HEK293 (cell line): Measurements from ENCODE around the gene MRPL23.

Experiments
- CTCF ChIA-PET: fragments of 350-600 bp; formaldehyde crosslinking; extraction: SDS; loops from one replicate; lab custom pipeline; 2021; ENCODE audit warnings: antibody characterized with exemption; lab: Yijun Ruan, JAX
- POLR2A ChIA-PET: fragments of 300-600 bp; formaldehyde crosslinking; extraction: SDS; loops from one replicate; lab custom pipeline; 2020; ENCODE audit warnings: antibody characterized with exemption, inconsistent platforms; lab: Yijun Ruan, JAX
- H3K27ac ChIP-seq: fragments of 200-500 bp; sonication (Bioruptor generic); 2 replicates; pipeline ENCODE4 v1.5.1; 2014; ENCODE audit warnings: low read depth, low read length, control low read depth, inconsistent platforms; ENCODE audit errors: extremely low read depth
- H3K36me3 ChIP-seq, 2 experiments: fragments of 200-500 bp in 1 of 2; sonication (Bioruptor generic) in 1 of 2; 1 replicate in 1 of 2; 2 replicates in 1 of 2; pipeline ENCODE4 v1.5.1; 2014 to 2017; ENCODE audit warnings: inconsistent platforms in 2 of 2, low read length in 2 of 2; ENCODE audit not compliant: control insufficient read depth in 2 of 2, insufficient read depth in 1 of 2
- H3K4me1 ChIP-seq: fragments of 200-500 bp; sonication (Bioruptor generic); 2 replicates; pipeline ENCODE4 v1.5.1; 2014; ENCODE audit warnings: mild to moderate bottlenecking, low read length, inconsistent platforms; ENCODE audit not compliant: control insufficient read depth, insufficient read depth
- H3K4me3 ChIP-seq: 2 replicates; pipeline ENCODE4 v1.5.1; 2011; ENCODE audit warnings: low read depth, mild to moderate bottlenecking, control low read depth, low read length, moderate library complexity
- H3K9me3 ChIP-seq: fragments of 200-500 bp; sonication (Bioruptor generic); 2 replicates; pipeline ENCODE4 v1.5.1; 2014; ENCODE audit warnings: low read depth, low read length, inconsistent platforms; ENCODE audit not compliant: control insufficient read depth, insufficient read depth
- AEBP2 ChIP-seq: fragments of 450-650 bp; formaldehyde crosslinking; IDR thresholded peaks from 2 replicates; pipeline ENCODE4 v1.5.1; 2016; ENCODE audit warnings: missing biosample characterization, missing genetic modification characterization, borderline replicate concordance
- BCL6B ChIP-seq: fragments of 450-650 bp; formaldehyde crosslinking; IDR thresholded peaks from 2 replicates; pipeline ENCODE4 v1.5.1; 2017; ENCODE audit warnings: missing biosample characterization, missing genetic modification characterization
- HOXC10 ChIP-seq: sonication (generic); formaldehyde crosslinking; IDR thresholded peaks from 2 replicates; pipeline ENCODE4 v1.8.1; 2023; ENCODE audit warnings: mild to moderate bottlenecking, missing genetic modification reagents
- INSM2 ChIP-seq: fragments of 450-650 bp; formaldehyde crosslinking; IDR thresholded peaks from 2 replicates; pipeline ENCODE4 v1.5.1; 2016; ENCODE audit warnings: missing biosample characterization, missing genetic modification characterization
- KLF17 ChIP-seq: fragments of 450-650 bp; formaldehyde crosslinking; IDR thresholded peaks from 2 replicates; pipeline ENCODE4 v1.5.1; 2016; ENCODE audit warnings: missing biosample characterization, missing genetic modification characterization
- TCF7L2 ChIP-seq: IDR thresholded peaks from 2 replicates; pipeline ENCODE4 v1.6.1; 2011; ENCODE audit warnings: low read depth, mild to moderate bottlenecking, inconsistent platforms, low read length, moderate library complexity, borderline replicate concordance
- ZFP69B ChIP-seq: fragments of 450-650 bp; formaldehyde crosslinking; IDR thresholded peaks from 2 replicates; pipeline ENCODE4 v1.5.1; 2016; ENCODE audit warnings: missing biosample characterization, missing genetic modification characterization
- ZNF221 ChIP-seq: fragments of 450-650 bp; formaldehyde crosslinking; IDR thresholded peaks from 2 replicates; pipeline ENCODE4 v1.5.1; 2017; ENCODE audit warnings: missing biosample characterization, missing genetic modification characterization, borderline replicate concordance
- ZNF354C ChIP-seq: fragments of 450-650 bp; formaldehyde crosslinking; IDR thresholded peaks from 2 replicates; pipeline ENCODE4 v1.5.1; 2016; ENCODE audit warnings: missing biosample characterization, missing genetic modification characterization, low read depth, borderline replicate concordance
- ZNF585B ChIP-seq: fragments of 450-650 bp; formaldehyde crosslinking; IDR thresholded peaks from 2 replicates; pipeline ENCODE4 v1.5.1; 2016; ENCODE audit warnings: missing biosample characterization, missing genetic modification characterization
- ZNF639 ChIP-seq: fragments of 450-650 bp; formaldehyde crosslinking; IDR thresholded peaks from 2 replicates; pipeline ENCODE4 v1.5.1; 2016; ENCODE audit warnings: missing biosample characterization, missing genetic modification characterization
- ZNF645 ChIP-seq: fragments of 450-650 bp; formaldehyde crosslinking; IDR thresholded peaks from 2 replicates; pipeline ENCODE4; 2016; ENCODE audit warnings: missing biosample characterization, missing genetic modification characterization
- ZNF692 ChIP-seq: fragments of 450-650 bp; formaldehyde crosslinking; IDR thresholded peaks from 2 replicates; pipeline ENCODE4 v1.5.1; 2016; ENCODE audit warnings: missing biosample characterization, missing genetic modification characterization
- ZNF704 ChIP-seq: fragments of 450-650 bp; formaldehyde crosslinking; IDR thresholded peaks from 2 replicates; pipeline ENCODE4 v1.5.1; 2016; ENCODE audit warnings: missing biosample characterization, missing genetic modification characterization
- ZNF776 ChIP-seq: fragments of 450-650 bp; formaldehyde crosslinking; IDR thresholded peaks from 2 replicates; pipeline ENCODE4 v1.5.0; 2017; ENCODE audit warnings: missing biosample characterization, missing genetic modification characterization, borderline replicate concordance
- ZNF843 ChIP-seq: fragments of 450-650 bp; formaldehyde crosslinking; IDR thresholded peaks from 2 replicates; pipeline ENCODE4 v1.5.1; 2016; ENCODE audit warnings: missing biosample characterization, missing genetic modification characterization
- ZSCAN18 ChIP-seq: fragments of 450-650 bp; formaldehyde crosslinking; IDR thresholded peaks from 2 replicates; pipeline ENCODE4 v1.5.1; 2016; ENCODE audit warnings: missing biosample characterization, missing genetic modification characterization

The MRPL23 gene

GRCh38 chr11:2002042-2002776 is 55.1 kb downstream of the MRPL23 start:
- no peak overlapping the region for H3K27ac ChIP-seq
- no peaks in the 10 kb centered on the region for H3K36me3 ChIP-seq
- H3K4me3 ChIP-seq, result no peak overlapping the region
- no peaks in the 10 kb centered on the region for H3K4me1 ChIP-seq
- ChIA-PET POLR2A (no interaction called here), CTCF (interaction anchor here (0.6 to 4.9 kb wide), 19 partner anchors 23 to 410 kb away, joined by 3 to 50 read pairs (median 4); partner anchors contain the start of gene SYT8)
- H3K9me3 ChIP-seq, result no peaks in the 10 kb centered on the region
- TF ChIP-seq ZNF704 (tag by site-specific recombination) (no peak), INSM2 (tag by site-specific recombination) (no peak), ZNF843 (no peak), ZFP69B (tag by site-specific recombination) (no peak), ZNF692 (no peak), AEBP2 (tag by site-specific recombination) (no peak), ZNF776 (tag by site-specific recombination) (no peak), BCL6B (tag by site-specific recombination) (no peak), KLF17 (tag by site-specific recombination) (no peak), ZSCAN18 (tag by site-specific recombination) (no peak), TCF7L2 (no peak), HOXC10 (no peak), ZNF639 (tag by site-specific recombination) (no peak), ZNF354C (tag by site-specific recombination) (no peak), ZNF221 (no peak), ZNF645 (tag by site-specific recombination) (no peak), ZNF585B (tag by site-specific recombination) (no peak)
